ENCODE results near the gene AFF3.

Gene AFF3

DNA sequence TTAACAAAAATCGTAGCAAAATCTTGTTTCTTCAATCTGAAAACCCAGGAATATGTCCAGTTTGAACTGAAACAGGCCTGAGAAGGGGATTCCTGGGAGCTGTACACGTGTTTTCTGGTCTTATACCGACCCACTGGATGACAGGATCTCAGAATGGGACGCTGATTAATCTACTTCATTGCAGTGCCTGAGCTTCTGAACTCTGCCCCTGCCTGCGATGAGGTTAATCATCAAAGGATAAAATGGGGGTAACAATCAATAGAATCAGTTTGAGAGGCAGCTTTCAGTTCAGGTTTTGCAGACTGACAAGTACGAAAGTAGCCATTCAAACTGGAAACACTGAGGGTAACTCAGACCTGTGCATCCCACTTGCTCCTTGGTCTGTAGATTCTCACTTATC is 378.6 kb downstream of the AFF3 start:
- no peaks in the 10 kb centered on the region for H3F3A ChIP-seq (ENCODE audit: control insufficient read depth, insufficient read depth)
- no peaks in the 10 kb centered on the region for H3K79me2 ChIP-seq (ENCODE audit: control insufficient read depth, low read length)
- H3K4me2 ChIP-seq (ENCODE audit: low read length) = no peak overlapping the region
- no peaks in the 10 kb centered on the region for H3K36me3 ChIP-seq (ENCODE audit: control insufficient read depth, low read length)
- no peak overlapping the region for H3K4me3 ChIP-seq (ENCODE audit: low read length)
- H4K20me1 ChIP-seq (ENCODE audit: control insufficient read depth, insufficient read depth, low read depth, low read length) = no peaks in the 10 kb centered on the region
- H3K4me1 ChIP-seq (ENCODE audit: control insufficient read depth, low read length) = peaks cover 14% of the 10 kb centered on the region
- H3K9me2 ChIP-seq (replicated peaks; ENCODE audit: control insufficient read depth, low read length) = no peaks in the 10 kb centered on the region
- TF ChIP-seq, protein P1, sequence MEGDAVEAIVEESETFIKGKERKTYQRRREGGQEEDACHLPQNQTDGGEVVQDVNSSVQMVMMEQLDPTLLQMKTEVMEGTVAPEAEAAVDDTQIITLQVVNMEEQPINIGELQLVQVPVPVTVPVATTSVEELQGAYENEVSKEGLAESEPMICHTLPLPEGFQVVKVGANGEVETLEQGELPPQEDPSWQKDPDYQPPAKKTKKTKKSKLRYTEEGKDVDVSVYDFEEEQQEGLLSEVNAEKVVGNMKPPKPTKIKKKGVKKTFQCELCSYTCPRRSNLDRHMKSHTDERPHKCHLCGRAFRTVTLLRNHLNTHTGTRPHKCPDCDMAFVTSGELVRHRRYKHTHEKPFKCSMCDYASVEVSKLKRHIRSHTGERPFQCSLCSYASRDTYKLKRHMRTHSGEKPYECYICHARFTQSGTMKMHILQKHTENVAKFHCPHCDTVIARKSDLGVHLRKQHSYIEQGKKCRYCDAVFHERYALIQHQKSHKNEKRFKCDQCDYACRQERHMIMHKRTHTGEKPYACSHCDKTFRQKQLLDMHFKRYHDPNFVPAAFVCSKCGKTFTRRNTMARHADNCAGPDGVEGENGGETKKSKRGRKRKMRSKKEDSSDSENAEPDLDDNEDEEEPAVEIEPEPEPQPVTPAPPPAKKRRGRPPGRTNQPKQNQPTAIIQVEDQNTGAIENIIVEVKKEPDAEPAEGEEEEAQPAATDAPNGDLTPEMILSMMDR (IDR thresholded peaks at IDR 0.05; ENCODE audit: low read depth, low read length, poor library complexity, severe bottlenecking) = no peak
- TF ChIP-seq EZH2phosphoT487 (IDR thresholded peaks at IDR 0.05; ENCODE audit: borderline replicate concordance, low read length) = no peak
- no peak overlapping the region for H3K27ac ChIP-seq (ENCODE audit: low read depth, low read length)
- no peaks in the 10 kb centered on the region for H3K27me3 ChIP-seq (ENCODE audit: control insufficient read depth, low read length)
- H3K9me3 ChIP-seq (ENCODE audit: control insufficient read depth, insufficient read depth, low read length) = no peaks in the 10 kb centered on the region

DNA sequence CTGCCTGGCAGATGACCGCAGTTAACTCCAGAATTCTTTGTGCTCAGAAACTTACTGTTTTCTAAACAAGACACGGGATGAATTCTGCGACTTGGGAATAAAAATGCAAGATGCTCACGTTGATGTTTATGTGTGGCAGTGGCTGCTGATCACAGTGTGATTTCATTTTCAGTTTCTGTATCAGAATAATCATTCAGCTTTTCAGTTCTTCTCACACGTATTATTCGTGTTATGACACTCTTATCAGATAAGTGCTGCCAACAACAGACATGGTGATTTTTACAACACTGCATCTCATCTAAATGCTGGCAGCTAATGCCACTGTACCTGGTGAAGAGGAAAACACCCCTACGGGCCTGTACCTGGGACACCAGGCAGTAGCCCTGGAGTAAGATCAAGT is 379.7 kb downstream of the AFF3 start:
- TF ChIP-seq, protein P1 (IDR thresholded peaks at IDR 0.05; ENCODE audit: low read depth, low read length, poor library complexity, severe bottlenecking) = no peak
- TF ChIP-seq EZH2phosphoT487 (IDR thresholded peaks at IDR 0.05; ENCODE audit: borderline replicate concordance, low read length) = no peak
- Histone ChIP-seq H3K79me2 (ENCODE audit: control insufficient read depth, low read length) (no peaks in the 10 kb centered on the region), H4K20me1 (ENCODE audit: control insufficient read depth, insufficient read depth, low read depth, low read length) (no peaks in the 10 kb centered on the region), H3K4me2 (ENCODE audit: low read length) (no peak overlapping the region), H3K36me3 (ENCODE audit: control insufficient read depth, low read length) (no peaks in the 10 kb centered on the region), H3K9me2 (replicated peaks; ENCODE audit: control insufficient read depth, low read length) (no peaks in the 10 kb centered on the region), H3K9me3 (ENCODE audit: control insufficient read depth, insufficient read depth, low read length) (no peaks in the 10 kb centered on the region), H3K27me3 (ENCODE audit: control insufficient read depth, low read length) (no peaks in the 10 kb centered on the region), H3F3A (ENCODE audit: control insufficient read depth, insufficient read depth) (no peaks in the 10 kb centered on the region), H3K4me1 (ENCODE audit: control insufficient read depth, low read length) (peaks cover 10% of the 10 kb centered on the region), H3K27ac (ENCODE audit: low read depth, low read length) (no peak overlapping the region), H3K4me3 (ENCODE audit: low read length) (no peak overlapping the region)

DNA sequence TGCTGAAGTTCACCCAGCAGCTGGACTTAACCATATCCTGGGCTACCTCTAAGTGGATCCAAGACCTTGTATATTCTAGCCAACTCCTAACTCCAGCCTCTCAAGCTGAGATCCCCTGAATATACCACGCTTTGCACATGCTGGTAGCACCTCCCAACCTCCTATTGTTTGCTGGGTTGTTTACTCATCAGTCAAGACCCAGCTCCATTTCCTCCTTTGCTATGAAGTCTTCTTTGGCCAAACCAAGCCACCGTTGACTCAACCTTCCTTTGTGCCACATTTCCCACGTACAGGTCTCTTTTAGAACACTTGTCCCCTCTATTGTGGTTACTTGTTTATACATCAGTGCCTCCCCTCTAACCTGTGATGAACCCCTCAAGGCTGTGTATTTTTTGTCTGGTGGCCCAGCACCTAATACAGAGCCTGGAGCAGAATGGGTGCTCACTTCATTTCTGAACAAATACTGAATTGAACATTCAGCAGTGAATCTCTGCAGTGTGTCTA is 384.7 kb downstream of the AFF3 start:
- H3K9me2 ChIP-seq (replicated peaks; ENCODE audit: control insufficient read depth, low read length) = no peaks in the 10 kb centered on the region
- no peaks in the 10 kb centered on the region for H3K79me2 ChIP-seq (ENCODE audit: control insufficient read depth, low read length)
- H3K9me3 ChIP-seq (ENCODE audit: control insufficient read depth, insufficient read depth, low read length) = no peaks in the 10 kb centered on the region
- no peak overlapping the region for H3K4me2 ChIP-seq (ENCODE audit: low read length)
- H3K36me3 ChIP-seq (ENCODE audit: control insufficient read depth, low read length) = no peaks in the 10 kb centered on the region
- no peak overlapping the region for H3K27ac ChIP-seq (ENCODE audit: low read depth, low read length)
- H3K4me1 ChIP-seq (ENCODE audit: control insufficient read depth, low read length) = no peaks in the 10 kb centered on the region
- TF ChIP-seq, protein P1 (IDR thresholded peaks at IDR 0.05; ENCODE audit: low read depth, low read length, poor library complexity, severe bottlenecking) = no peak
- TF ChIP-seq EZH2phosphoT487 (IDR thresholded peaks at IDR 0.05; ENCODE audit: borderline replicate concordance, low read length) = no peak
- H3K27me3 ChIP-seq (ENCODE audit: control insufficient read depth, low read length) = no peaks in the 10 kb centered on the region
- H3K4me3 ChIP-seq (ENCODE audit: low read length) = no peak overlapping the region
- H4K20me1 ChIP-seq (ENCODE audit: control insufficient read depth, insufficient read depth, low read depth, low read length) = no peaks in the 10 kb centered on the region
- H3F3A ChIP-seq (ENCODE audit: control insufficient read depth, insufficient read depth) = no peaks in the 10 kb centered on the region
